ENCODE measurements around the gene PHF10. TPM values are rescaled to one million over a fixed set of nuclear protein-coding genes. Genes with fewer than 3 reads are reported as not detected.

Gene PHF10
- total and polyA plus RNA-seq, 2 donors (not counting 1 experiment from before 2014, with no cell fraction given), result 32.9 to 74.6 TPM

- Mint-ChIP-seq H3K27ac (peak overlapping the region; percentile 91), H3K4me1 (peaks cover 55% of the 10 kb centered on the region), H3K27me3 (no peaks in the 10 kb centered on the region), H3K9me3 (ENCODE audit: insufficient read depth) (no peaks in the 10 kb centered on the region), H3K4me3 (peak overlapping the region; percentile 95)
- peaks cover 6 to 7% of the 10 kb centered on the region in 2 experiments for H3K36me3 ChIP-seq (replicated peaks in 1 of 2; ENCODE audit: control extremely low read depth in 1 of 2, control insufficient read depth in 1 of 2, extremely low read depth in 1 of 2, insufficient read depth in 2 of 2, low read length in 1 of 2)
- H3K4me1 ChIP-seq (ENCODE audit: control insufficient read depth in 2 of 2, insufficient read depth in 2 of 2, low read length in 2 of 2), result peaks cover 27 to 44% of the 10 kb centered on the region in 2 donors
- ChIA-PET POLR2A (interaction anchor here (2.5 to 3.0 kb wide), 2 partner anchors 20 to 49 kb away, joined by 20 to 28 read pairs; partner anchors contain the start of genes DYNLT2 and ERMARD), CTCF (interaction anchor here (1.2 to 2.1 kb wide), 3 partner anchors 19 to 52 kb away, joined by 3 to 8 read pairs (median 3); no protein-coding TSS in a partner anchor)
- DNase-seq (no peak), ATAC-seq (ENCODE audit: low read depth) (no peak)
- H3K4me3 ChIP-seq (ENCODE audit: control extremely low read depth in 1 of 5, extremely low read depth in 1 of 5, insufficient read depth in 1 of 5, low read depth in 2 of 5, low read length in 4 of 5), result peak overlapping the region; percentile 61 to 95 (median 85)
- intact Hi-C loops (cut with micrococcal nuclease), result loop anchor here (1.0 to 10.0 kb wide), 5 partner anchors 20 to 881 kb away; partner anchors contain the start of genes DYNLT2, ERMARD, PDCD2 and TBP
- 11% methylated on average over 17 of the region's 22 CpGs for WGBS (ENCODE audit: insufficient coverage)
- H3K9me3 ChIP-seq (ENCODE audit: control extremely low read depth in 1 of 3, control insufficient read depth in 2 of 3, insufficient read depth in 1 of 3, low read length in 2 of 3), result no peaks in the 10 kb centered on the region
- no peaks in the 10 kb centered on the region for H3K27me3 ChIP-seq (replicated peaks in 1 of 4; ENCODE audit: control extremely low read depth in 1 of 4, control insufficient read depth in 3 of 4, insufficient read depth in 4 of 4, low read length in 3 of 4)
- no peak for TF ChIP-seq CTCF (IDR thresholded peaks at IDR 0.05)
- TF ChIP-seq EZH2 (IDR thresholded peaks at IDR 0.05; ENCODE audit: borderline replicate concordance, insufficient read depth, low read depth, low read length, poor library complexity, severe bottlenecking), result no peak
- peak overlapping the region; percentile 85 for H3K4me2 ChIP-seq (replicated peaks; ENCODE audit: low read depth, low read length, poor library complexity, severe bottlenecking)
- H3K79me2 ChIP-seq (ENCODE audit: control insufficient read depth, insufficient read depth, low read length), result peaks cover 40% of the 10 kb centered on the region
- H3K27ac ChIP-seq (ENCODE audit: low read length in 2 of 2), result peak overlapping the region; percentile 86 to 95
- no peaks in the 10 kb centered on the region for H4K20me1 ChIP-seq (ENCODE audit: control insufficient read depth, insufficient read depth, low read length, poor library complexity, severe bottlenecking)
- peak overlapping the region; percentile 92 for H3K9ac ChIP-seq (ENCODE audit: low read length)
- H2AFZ ChIP-seq (ENCODE audit: insufficient read depth, low read depth, low read length, poor library complexity, severe bottlenecking), result peak overlapping the region; percentile 97
These were observed 21.5 kb downstream of the PHF10 start for GRCh38 chr6:169702840-169703246.
